ENCODE measurements around the gene ADCY6. TPM values are rescaled to one million over a fixed set of nuclear protein-coding genes. Genes with fewer than 3 reads are reported as not detected.
"Not testable (repeated sequence)": the region's sequence is repeated elsewhere in the genome, so short reads cannot be mapped to it uniquely, and the experiment has no call there.

ADCY6 gene
- total RNA-seq, 1 donor from 2014 or later: 58.5 TPM

DNA sequence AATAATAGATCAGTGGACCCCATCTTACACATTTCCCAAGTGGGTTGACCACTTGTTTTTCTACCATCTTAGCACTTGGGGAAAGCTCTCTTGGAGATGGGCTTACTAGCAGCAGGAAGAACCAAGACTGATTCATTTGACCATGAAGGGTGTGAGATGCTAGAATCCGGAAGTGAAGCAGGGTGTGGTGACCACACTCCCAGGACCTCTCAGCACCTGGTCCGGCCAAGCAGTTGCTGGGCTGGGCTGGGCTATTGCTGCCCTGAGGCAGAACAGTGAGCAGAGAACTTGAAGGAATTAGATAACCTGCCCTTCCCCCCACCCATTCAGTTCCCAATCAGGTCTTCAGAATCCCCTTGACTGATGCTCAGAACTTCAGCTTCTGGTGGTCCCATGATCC lies 24.4 kb downstream of the ADCY6 start:
- no peak for DNase-seq (ENCODE audit: low spot score)

DNA sequence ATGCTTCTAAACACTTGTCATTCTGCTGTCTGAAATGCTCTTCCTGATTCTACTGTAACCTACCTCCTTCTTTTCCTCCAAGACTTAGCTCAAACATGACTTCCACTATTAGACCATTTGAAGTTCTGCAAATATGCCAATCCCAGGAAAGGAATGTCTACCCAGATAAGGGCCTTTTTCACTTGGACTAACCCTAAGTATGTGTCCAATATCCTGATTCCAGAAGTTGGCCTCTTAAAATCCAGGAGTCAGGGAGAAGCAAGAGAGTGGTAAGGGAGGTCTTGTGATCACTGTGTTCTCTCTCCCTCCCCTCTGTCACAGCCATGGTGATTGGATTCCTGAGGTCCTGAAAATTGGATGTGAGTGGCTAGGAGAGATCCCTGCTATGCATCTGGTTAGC lies 30.2 kb downstream of the ADCY6 start:
- DNase-seq (ENCODE audit: low spot score): no peak

DNA sequence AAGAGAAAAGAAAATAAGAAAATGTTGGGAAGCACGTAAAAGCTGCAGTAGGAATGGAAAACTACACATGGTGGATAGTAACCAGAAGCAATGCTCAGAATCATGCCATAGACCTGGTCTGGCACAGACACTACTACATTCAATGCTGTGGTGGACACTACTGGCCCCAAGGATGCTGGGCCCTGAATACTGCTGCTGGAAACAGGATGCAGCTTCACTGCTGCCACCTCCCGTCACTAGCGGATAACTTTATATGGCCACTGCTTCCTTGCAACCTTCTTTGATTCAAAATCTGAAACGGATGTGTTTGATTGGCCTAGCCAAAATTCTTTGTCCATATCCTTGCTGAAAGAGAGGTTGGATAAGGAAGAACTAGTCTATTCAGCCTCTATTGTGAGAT lies 30.7 kb downstream of the ADCY6 start:
- DNase-seq (ENCODE audit: low spot score): no peak

DNA sequence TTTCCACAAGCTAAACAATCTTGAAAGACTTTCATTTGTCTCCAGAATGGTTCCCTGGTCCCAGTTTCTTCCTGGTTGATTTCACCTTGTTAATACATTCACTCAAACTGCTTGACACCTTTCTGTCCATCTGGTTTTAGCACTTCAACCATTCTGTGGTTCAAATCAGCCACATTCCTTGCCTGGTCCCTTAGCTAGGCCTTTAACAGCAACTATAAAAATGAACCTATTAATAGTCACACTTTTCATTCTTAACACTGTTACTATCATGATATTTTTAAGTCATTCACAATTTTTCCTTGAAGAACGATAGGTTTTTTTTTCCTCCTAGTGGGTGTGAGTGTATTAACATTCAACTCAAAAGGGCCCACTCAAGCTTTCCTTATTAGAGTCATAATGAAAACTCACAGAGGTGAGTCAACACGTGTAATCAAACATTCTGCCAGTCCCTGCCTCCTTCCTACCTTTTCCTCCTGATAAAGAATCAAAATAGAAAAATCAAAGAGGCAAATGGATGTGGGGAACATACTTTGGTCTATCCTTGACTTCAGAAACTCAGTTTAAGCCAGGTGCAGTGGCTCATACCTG lies 38.0 kb downstream of the ADCY6 start:
- no peak for DNase-seq (ENCODE audit: low spot score)

DNA sequence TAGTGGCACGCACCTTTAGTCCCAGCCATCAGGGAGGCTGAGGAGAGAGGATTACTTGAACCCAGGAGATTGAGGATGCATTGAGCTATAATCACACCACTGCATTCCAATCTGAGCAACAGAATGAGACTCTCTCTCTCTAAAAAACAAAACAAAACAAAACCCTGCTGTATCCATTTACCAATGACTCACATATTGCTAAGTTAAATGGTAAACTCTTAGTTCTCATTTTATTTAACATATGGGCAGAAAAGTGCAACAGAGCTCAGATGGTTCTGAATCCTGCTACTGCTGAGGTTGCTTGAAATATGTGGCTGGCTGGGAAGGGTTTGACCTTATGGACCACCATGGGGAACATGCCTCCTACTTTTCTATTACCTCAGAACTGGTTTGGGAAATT lies 38.7 kb downstream of the ADCY6 start:
- no peak for DNase-seq (ENCODE audit: low spot score)

DNA sequence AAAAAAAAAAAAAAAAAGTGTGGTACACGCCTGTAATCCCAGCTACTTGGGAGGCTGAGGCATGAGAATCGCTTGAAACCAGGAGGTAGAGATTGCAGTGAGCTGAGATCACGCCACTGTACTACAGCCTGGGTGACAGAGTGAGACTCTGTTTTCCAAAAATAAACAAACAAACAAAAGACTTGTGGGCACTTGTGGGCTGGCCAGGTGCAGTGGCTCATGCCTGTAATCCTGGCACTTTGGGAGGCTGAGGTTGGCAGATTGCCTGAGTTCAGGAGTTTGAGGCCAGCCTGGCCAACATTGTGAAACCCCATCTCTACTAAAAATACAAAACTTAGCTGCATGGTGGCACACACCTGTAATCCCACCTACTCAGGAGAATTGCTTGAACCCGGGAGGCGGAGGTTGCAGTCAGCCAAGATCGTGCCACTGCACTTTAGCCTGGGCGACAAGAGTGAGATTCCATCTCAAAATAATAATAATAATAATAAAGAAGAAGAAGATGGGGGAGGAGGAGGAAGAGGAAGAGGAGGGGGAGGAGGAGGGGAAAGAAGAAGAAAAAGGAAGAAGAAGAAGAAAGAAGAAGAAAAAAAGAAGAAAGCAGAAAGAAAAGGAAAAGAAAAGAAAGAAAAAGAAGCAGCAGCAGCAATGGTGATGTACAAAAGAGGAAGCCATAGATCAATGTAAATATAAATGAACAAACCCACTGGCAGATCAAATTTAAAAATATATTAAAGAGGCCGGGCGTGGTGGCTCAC lies 44.5 kb downstream of the ADCY6 start:
- DNase-seq (ENCODE audit: low spot score): no peak

DNA sequence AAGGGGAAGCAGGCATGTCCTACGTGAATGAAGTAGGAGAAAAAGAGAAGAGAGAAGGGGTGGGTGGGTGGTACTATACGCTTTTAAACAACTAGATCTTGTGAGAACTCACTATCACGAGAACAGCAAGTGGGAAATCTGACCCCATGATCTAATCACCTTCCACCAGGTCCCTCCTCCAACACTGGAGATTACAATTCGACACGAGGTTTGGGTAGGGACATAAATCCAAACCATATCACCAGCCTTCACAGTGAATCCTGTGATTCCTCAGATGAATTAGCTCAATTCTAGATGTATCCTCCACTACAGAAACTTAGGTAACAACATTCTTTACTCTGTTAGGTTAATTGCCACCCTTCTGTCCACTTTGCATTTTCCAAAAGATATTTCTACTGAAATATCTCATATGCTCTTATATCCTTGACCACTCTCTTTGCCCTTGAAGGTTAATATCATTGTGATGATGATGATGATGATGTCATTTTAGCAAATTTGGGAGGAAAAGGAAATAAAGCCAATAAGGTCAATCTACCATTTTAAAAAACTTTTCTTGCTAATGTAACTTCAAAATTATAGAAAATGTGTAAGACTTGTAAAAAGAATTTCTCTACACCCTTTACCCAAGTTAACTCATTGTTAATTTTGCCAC lies 49.1 kb downstream of the ADCY6 start:
- DNase-seq (ENCODE audit: low spot score): no peak

DNA sequence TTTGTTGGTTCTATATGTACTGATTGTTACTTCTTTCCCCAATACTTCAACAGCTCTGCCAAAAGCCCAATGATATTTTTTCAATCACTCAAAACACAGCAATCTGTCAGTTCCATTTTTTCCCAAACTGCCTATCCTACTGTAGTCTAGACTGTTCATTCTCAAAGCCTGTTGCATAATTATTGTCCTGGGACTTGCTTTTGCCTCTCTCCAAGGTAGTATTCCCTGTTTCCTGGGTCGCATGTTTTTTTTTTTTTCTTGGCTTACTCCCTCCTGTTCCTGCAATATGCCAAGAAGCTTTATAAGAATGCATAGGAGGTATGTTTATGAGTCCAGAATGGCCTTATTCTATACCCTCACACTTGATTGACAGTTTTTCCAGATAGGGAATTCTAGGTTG lies 52.4 kb downstream of the ADCY6 start:
- no peak for DNase-seq (ENCODE audit: low spot score)

DNA sequence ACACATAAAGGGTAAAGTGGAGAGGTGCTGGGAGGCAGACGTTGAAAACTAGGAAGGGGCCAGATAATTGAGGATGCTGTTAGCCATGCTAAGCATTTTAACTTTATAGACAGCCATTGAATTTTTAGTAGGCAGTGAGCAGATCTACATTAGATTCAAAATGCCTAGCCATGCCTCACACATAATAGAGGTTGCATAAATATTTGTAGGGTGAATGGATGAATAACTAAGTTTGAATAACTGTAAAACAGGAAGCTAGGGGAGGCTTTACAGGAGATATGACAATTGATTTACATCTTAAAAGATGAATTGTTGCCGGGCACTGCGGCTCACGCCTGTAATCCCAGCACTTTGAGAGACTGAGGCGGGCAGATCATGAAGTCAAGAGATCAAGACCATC lies 60.1 kb downstream of the ADCY6 start:
- DNase-seq (ENCODE audit: low spot score): no peak

DNA sequence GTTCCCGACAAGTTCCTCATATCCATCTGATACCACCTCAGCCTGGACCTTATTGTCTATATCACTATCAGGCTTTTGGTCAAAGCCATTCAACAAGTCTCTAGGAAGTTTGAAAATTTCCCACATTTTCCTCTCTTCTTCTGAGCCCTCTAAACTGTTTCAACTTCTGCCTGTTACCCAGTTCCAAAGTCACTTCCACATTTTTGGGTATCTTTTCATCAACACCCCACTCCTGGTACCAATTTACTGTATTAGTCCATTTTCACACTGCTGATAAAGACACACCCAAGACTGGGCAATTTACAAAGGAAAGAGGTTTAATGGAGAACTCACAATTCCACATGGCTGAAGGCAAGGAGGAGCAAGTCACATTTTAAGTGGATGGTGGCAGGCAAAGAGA lies 68.2 kb downstream of the ADCY6 start:
- DNase-seq (ENCODE audit: low spot score): not testable (repeated sequence)

DNA sequence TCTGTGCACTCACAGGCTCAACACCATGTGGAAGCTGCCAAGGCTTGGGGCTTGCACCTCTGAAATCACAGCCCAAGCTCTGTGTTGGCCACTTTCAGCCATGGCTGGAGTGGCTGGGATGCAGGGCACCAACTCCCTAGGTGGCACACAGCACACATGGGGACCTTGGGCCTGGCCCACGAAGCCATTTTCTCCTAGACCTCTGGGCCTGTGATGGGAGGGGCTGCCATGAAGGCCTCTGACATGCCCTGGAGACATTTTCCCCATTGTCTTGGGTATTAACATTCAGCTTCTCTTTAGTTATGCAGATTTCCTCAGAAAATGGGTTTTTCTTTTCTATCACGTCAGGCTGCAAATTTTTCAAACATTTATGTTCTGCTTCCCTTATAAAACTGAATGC lies 68.7 kb downstream of the ADCY6 start:
- DNase-seq (ENCODE audit: low spot score): not testable (repeated sequence)

DNA sequence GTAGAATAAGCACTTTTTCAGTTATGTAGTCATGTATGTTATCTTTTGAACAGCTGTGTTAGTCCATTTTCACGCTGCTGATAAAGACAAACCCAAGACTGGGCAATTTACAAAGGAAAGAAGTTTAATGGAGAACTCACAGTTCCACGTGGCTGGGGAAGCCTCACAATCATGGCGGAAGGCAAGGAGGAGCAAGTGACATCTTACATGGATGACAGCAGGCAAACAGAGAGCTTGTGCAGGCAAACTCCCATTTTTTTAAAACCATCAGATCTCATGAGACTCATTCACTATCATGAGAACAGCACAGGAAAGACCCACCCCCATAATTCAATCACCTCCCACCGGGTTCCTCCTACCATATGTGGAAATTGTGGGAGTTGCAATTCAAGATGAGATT lies 69.9 kb downstream of the ADCY6 start:
- DNase-seq (ENCODE audit: low spot score): not testable (repeated sequence)

DNA sequence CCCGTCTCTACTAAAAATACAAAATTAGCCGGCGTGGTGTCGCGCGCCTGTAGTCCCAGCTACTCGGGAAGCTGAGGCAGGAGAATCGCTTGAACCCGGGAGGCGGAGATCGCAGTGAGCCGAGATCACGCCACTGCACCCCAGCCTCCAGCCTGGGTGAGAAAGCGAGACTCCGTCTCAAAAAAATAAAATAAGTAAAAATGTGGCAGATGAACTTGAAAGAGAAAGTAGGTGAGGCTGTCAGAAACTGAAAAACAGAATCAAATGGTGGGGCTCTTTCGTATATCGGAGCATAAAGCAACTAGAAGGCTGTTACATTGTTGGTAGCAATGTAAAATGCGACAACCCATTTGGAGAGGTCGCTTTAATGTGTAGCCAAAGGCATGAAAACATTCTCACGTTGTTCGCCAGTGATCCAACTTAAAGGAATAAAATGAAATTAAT lies 71.6 kb downstream of the ADCY6 start:
- no peak for DNase-seq (ENCODE audit: low spot score)

DNA sequence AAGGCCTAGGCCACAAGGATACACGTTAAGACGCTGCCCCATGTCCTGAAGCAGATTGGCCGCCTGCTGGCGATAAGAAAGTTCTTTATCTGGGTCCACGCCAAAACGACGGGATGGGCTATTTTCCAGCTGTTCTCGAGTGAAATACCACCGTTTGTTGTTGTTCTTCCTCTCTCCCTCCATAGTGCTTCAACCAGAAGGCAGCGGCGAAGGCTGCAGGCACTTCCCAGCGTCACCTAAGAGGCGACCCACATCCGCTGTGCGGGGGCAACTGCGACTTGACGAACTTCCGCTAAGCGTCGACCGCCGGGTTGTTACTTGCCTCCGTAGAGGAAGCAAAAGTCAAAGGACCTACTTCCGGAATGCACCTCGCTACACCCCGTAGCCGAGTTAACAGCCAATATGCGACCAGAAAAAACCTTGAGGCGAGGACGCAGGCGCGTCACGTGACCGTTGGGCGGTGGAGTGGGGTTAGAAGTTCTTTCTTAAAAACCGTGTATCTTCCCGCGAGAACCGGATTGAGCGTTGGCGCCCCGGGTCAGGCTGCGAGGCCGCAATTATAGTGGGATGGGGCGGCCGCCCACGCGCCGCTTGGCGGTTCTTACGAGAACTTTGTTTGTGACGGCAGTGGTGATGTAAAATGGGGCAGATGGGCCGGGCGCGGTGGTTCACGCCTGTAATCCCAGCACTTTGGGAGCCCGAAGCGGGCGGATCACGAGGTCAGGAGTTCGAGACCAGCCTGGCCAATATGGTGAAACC lies 72.2 kb downstream of the ADCY6 start, which contains the start of gene CCNT1:
CCNT1 (minus strand) TSS at position 215 of the 759 bp plus-strand sequence; CDS start at position 183, 32 bp downstream.
- peak; percentile 100 for DNase-seq (ENCODE audit: low spot score)

Small RNAs within 50 kb of the gene (microRNA-seq; reads per million reads assigned to microRNA genes)
- not detected for gene MIR4701 (ENCODE audit: borderline number of aligned reads)

Other genes starting within 250 kb of the ADCY6 start
- gene LALBA, start 219.0 kb downstream of the ADCY6 start, total RNA-seq: not detected
- 19.0 TPM for gene KANSL2, start 106.9 kb downstream of the ADCY6 start, total RNA-seq
- gene CCNT1, start 72.4 kb downstream of the ADCY6 start, total RNA-seq: 28.9 TPM
- gene CACNB3, start 29.4 kb upstream of the ADCY6 start, total RNA-seq: 13.2 TPM
- 45.1 TPM for gene DDX23, start 63.1 kb upstream of the ADCY6 start, total RNA-seq
- 4.7 TPM for gene RND1, start 76.8 kb upstream of the ADCY6 start, total RNA-seq
- 34.2 TPM for gene FKBP11, start 136.4 kb upstream of the ADCY6 start, total RNA-seq
- gene ARF3, start 168.4 kb upstream of the ADCY6 start, total RNA-seq: 149 TPM
- 0.48 TPM for gene WNT10B, start 182.6 kb upstream of the ADCY6 start, total RNA-seq
- gene WNT1, start 189.2 kb upstream of the ADCY6 start, total RNA-seq: not detected
- 0.10 TPM for gene DDN, start 210.3 kb upstream of the ADCY6 start, total RNA-seq
- 61.7 TPM for gene PRKAG1, start 229.7 kb upstream of the ADCY6 start, total RNA-seq